Erythroblast (primary cell): ENCODE measurements around the gene ETS1.

Experiments used
- GATA1 ChIP-seq: IDR thresholded peaks from 2 replicates; pipeline ENCODE4 v1.6.1; 2011; ENCODE audit warnings: low read depth, mild to moderate bottlenecking, control low read depth, low read length, moderate library complexity
- POLR2A ChIP-seq: IDR thresholded peaks from 2 replicates; pipeline ENCODE4 v1.6.1; 2011; ENCODE audit warnings: mild to moderate bottlenecking, low read length

DNA sequence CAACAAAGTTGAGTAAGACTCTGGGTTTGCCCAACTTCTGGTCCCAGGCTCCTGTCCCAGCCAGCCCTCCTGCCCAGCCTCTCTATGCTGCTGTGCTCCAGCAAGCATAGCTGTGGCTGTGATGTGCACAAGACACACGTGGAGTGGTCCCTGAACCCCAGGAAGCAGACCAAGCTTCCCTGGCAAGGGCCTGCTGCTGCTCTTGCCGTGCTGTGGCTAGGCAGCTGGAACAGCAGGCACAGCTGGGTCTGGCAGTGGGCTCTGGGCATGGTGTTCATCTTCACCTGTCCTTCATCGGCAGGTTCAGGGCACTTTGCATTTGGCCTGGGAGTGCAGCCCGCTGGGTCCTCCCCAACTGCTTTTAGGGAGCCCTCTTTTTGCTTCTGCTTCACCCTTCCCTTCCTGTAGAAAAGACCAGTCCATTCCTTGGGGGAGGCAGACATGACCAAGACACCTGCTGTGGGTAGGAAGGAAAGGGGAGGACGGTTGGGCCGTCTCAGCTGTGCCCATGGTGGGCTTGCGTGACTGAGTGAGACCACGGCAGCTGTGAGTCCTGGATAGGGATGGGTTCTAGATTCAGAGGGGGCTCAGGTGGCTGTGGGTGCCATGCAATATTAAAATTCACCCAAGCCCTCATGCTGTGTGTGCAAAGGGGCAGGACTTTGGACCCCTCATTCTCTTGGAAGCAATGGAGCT is 26.1 kb upstream of the ETS1 start:
- TF ChIP-seq POLR2A (no peak), GATA1 (no peak)
